ENCODE results near the gene CMSS1. TPM values are rescaled to one million over a fixed set of nuclear protein-coding genes. Genes with fewer than 3 reads are reported as not detected.

Gene CMSS1
- total RNA-seq, 1 donor from 2014 or later: 15.1 TPM

GRCh38 chr3:99960123-99960878 lies 142.6 kb downstream of the CMSS1 start:
- DNase-seq (ENCODE audit: low read depth): no peak

DNA sequence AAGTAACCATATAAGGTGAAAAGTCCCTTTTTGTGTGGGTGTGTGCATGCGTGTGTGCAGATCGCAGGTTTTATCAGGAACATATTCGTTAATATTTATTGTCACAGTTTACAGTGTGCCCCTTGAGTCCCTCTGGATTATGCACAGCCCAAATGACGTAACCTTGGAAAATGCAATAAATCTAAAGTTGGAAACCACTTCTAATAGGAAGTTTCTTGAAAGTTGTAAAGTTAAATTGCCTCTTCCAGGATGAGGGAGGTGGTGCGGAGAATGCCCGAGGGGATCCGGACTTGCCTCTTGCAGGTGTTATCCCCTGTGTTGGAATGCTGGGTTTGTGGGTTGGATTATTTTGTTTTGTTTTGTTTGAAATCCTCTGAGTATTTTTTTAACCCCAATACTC lies 143.3 kb downstream of the CMSS1 start:
- peak; percentile 77 for DNase-seq (ENCODE audit: low read depth)

DNA sequence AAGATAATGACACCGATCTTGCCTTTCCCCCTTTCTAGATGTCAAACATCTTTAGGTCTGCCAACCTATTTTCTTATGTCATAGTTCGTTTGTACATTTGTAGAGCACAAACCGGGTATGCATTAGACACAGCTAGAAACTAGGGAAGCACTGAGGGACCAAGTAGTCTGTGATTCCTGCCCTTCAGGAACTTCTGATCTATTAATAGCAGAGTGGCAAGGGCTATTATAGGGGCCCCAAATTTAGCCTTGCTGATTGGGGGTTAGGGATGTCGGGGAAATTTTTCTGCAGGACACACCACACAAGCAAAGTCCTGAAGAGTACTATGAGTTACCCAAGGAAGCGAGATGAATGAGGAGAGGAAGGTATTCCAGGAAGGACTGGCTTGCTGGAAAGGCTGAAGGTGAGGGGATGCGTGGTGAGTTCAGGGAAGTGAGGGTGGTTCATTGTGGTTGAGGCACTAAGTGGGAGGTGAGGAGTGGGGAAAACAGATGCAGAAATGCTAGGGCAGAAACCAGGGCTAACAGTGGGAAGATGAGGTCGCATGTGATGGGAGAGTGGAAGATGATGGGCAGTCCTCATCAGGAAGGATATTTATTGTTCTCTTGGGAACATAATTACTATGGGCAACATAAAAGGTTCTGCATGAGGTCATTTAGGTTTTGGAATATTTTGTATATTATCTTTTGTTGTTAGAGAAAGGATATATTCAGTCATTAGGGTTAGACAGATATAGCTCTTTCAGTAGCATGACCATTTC lies 144.3 kb downstream of the CMSS1 start:
- DNase-seq (ENCODE audit: low read depth): no peak

DNA sequence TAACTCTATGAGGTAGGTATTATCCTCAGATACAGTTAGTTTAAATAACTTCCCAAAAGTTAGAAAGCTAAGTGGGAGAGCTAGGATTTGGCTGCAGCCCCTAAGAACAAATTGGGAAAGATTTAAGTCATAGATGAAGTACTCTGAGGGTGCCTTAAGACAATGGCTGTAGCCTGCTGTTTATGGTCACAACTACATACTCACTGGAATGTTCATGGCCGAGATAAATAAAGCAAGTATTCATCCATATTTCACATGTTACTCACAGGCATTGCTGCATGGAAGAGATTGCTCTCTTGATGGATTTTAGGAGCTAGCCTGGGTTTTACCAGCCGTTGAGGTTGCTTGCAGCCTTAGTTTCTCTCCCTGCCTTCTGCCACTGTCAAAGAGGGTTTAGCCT lies 145.0 kb downstream of the CMSS1 start:
- no peak for DNase-seq (ENCODE audit: low read depth)

- DNase-seq (ENCODE audit: low read depth): peak; percentile 92
Observed at GRCh38 chr3:99965077-99965476, 147.4 kb downstream of the CMSS1 start.

DNA sequence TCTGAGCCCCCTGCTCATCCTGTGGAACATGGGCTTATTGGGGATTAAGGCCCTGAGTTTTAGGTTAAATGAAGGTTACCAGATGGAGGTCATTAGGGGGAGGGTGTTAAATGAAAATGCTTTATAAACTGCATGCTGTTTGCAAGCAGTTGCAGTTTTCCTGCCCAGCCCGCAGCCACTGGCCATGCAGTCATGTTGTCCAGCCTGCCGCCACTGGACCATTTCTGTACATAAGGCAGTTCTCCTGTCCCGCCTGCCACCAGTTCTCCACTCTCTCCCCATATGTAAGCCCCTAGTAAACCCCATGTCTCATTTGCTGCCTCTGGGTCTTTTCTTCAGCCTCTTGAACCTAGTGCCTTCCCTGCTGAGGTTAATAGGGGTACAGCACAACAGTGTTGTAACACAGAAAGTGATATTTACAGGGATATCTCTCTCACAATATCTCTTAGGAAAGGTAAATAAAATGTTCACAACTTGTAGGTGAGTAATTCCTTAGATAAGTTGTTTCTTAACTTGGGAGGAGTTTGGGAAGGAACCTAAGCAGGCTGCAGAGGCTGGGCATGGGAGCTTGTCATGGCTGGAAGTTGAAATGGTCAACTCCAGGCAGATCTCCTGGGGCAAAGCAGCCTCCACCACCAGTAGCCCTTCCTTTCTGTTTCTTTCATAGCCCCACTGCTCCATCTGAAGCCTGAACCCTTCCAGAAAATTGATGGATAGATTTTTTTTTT lies 148.2 kb downstream of the CMSS1 start:
- DNase-seq (ENCODE audit: low read depth): no peak

DNA sequence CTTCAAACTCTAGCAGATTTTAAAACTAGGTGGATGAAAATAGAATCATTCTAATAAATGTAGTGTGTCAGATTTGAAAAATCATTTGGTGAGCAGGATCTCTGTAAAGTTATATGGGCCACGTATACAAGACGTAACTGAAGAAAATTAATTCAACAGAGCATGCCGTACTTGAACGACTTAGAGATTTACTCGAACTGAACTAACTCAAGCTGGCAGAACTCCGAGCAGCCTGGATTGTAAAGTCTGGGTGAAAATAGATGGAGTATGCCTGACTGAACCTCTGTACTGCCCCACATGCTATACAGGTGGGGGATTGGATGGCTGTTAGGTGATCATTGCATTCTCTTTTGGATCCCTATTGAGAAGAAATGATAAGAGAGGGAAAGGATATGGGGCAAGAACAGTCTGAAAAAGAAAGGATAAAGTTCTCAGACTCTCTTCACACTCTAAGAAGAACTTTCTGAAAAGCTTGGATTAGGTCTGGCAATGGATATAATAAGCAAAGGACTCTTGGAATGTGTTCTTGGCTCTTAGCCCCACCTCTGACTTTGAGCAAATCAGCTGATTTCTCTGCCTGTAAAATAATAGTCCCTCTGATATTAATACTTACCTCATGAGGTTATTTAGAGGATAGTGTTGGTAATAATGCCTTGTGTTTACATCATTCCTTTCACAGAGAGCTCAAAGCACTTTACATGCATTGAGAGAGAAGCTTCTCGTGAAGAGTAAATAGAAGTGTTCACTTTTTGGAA lies 149.2 kb downstream of the CMSS1 start:
- DNase-seq (ENCODE audit: low read depth): no peak

DNA sequence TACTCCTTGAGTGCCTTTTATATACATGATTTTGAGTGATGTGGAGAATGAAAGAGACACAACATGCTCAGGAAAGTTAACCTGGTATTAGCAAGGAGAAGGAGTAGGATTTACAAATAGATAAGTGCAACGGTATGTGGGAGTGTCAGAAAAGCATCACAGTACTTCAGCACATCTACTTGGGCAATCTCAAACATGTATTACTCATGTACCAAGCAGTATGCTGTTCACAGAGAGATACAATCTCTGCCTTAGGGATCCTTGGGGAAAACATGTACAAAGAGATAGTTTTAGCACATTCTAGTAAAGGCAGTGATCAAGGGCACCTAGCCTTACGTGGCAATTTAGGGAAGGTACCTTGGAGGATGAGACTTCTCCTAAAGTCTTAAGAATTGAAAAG lies 150.1 kb downstream of the CMSS1 start:
- DNase-seq (ENCODE audit: low read depth): no peak

DNA sequence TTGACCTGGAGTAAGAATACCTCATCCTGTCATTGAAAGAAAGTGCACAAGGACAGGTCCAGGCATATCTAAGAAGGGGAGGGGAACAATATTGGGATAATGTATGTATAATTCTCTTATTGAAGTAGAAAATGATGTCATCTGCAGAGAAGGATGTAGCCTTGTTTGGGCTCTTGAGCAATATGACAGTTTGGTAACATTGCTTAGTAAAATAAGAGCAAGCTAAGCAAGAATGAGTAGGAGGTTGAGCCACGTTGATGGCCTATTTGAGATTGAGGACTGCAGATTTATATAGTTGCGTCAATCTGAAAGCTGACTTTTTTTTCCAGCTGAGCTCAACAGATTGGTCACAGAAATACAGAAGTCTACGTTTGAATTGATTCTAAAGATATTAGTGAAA lies 151.5 kb downstream of the CMSS1 start:
- no peak for DNase-seq (ENCODE audit: low read depth)

DNA sequence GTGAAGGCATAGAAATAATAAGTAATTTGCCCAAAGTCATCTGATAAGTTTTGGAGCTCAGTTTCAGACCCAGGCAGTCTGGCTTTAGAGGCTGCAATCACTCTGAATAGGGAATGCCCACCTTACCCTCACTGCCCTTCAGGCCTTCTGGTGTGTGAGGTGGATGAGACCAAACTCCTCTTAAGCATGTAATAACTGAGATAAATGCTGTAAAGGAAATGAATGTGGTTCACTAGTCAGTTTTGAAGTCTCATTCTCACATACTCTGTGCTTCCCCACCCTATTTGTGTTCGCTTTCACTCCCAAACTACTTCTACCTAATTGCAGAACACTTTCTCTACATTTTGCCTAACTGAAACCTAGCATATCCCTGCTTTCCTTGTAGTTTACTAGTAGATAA lies 152.5 kb downstream of the CMSS1 start:
- DNase-seq (ENCODE audit: low read depth): no peak

DNA sequence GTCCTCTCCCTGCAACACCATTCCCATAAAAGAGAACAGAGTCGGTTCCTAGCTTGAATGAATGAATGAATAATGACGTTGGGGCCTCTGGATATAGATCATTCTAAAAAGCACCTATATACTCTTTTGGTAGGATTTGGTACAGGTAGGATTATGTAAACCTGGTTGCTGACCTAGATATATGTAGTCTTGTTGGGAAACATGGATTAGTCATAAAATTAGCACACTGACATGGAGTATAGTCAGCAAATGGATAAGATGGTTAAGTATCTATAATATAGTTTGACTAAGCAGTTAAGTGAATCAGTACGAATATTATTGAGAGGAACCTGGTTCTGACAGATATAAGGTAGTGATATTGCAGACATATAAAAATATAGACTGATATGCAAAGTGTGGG lies 154.1 kb downstream of the CMSS1 start:
- DNase-seq (ENCODE audit: low read depth): no peak

DNA sequence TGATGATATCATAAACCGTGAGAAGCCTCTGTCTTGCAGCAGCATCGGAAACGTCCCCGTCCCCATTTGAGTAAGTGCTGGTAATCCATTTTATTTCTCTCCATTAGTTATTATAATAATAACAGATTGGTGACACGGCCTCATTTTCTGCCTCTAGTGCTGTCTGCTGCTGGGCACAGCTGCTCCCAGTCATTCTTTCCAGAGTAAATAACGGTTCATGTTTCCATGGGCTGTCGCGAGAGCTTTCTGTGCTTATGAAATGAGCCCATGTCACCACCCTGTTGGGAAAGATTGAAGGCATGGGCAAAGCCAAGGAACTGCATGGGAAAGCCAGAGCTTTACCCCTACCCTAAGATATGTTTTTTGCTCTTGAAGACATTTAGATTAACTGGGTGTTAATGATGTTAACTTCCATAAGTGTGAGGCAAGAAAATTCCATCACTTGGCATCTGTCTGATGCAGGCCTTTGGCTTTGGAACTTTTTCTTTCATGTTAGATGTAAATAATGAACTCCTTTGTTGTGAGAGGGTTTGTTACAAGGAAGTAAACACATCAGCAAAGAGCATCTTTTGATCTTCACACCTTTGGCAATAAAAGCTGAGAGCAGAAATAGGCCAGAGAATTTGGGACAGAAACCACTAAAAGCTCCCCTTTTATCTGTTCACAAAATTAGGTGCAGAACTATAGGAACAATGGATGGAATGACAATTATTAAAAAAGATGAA lies 154.9 kb downstream of the CMSS1 start:
- no peak for DNase-seq (ENCODE audit: low read depth)

GRCh38 chr3:99974989-99975388 lies 157.3 kb downstream of the CMSS1 start:
- DNase-seq (ENCODE audit: low read depth): peak; percentile 42

- no peak for DNase-seq (ENCODE audit: low read depth)
Observed at GRCh38 chr3:99976584-99976983, 158.9 kb downstream of the CMSS1 start.

DNA sequence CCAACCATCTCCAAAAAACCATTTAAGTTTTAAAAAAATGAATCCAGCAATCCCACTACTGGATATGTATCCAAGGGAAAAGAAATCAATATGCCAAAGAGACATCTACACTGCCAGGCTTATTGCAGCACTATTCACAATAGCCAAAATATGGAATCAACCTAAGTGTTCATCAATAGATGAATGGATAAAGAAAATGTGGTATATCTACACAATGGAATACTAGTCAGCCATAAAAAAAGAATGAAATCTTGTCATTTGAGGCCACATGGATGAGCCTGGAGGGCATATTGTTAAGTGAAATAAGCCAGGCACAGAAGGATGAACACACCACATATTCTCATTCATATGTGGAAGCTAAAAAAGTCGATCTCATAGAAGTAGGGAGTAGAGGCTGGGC lies 160.6 kb downstream of the CMSS1 start:
- no peak for DNase-seq (ENCODE audit: low read depth)

DNA sequence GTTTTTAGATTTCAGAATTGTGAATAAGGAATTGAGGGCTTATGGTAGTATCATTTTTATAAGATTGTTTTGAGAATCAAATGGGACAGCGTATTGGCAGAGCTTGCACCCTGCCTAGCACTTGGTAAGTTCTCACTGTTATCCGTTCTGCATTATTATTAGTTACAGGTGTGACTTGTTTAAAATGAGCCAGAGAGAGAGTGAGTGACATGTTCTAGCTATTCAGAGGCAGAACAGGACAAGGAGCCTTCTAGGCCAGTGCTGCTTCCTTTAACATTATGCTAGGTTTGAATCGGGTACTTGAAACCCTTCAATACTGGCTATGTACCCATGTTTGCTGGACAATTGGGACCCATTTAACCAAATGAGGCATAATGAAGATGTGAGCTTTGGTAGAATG lies 162.9 kb downstream of the CMSS1 start:
- DNase-seq (ENCODE audit: low read depth): no peak

DNA sequence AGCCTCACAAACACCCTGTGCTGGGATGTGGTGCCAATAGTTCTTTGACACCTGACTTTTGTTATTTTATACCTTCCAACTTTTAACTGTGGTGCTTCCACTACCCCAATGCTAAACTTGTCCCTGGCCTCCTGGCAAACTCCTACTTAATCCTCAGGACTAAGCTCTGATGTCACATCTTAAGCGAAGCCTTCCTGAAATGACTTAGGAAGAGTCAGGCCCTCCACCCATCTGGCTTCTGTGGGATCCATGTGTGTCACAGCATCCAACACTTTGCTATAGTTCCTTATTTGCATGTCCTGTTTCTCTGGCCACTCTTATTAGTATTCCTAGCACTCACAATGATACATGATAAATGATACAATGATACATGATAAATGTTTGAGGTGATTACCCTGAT lies 163.5 kb downstream of the CMSS1 start:
- no peak for DNase-seq (ENCODE audit: low read depth)

- DNase-seq (ENCODE audit: low read depth): no peak
Observed at GRCh38 chr3:99982650-99983049, 165.0 kb downstream of the CMSS1 start.

GRCh38 chr3:99984139-99984538 lies 166.5 kb downstream of the CMSS1 start:
- DNase-seq (ENCODE audit: low read depth): no peak

GRCh38 chr3:99984668-99985067 lies 167.0 kb downstream of the CMSS1 start:
- no peak for DNase-seq (ENCODE audit: low read depth)

GRCh38 chr3:99990179-99990578 lies 172.5 kb downstream of the CMSS1 start:
- no peak for DNase-seq (ENCODE audit: low read depth)

All from renal cortical epithelial cell (primary cell).